Urothelium cell line (cell line): ENCODE measurements around the gene ZCCHC7.
A peak's percentile ranks its signal among the peaks of the same experiment; 100 is the strongest.

Experiments used
- DNase-seq: peaks from one replicate; pipeline ENCODE4 v3.0.0; 2011; ENCODE audit warnings: low spot score, mixed read lengths
- FAIRE-seq: peaks from 2 replicates; lab custom pipeline; 2011; peaks lifted over from hg19 to GRCh38; lab: Jason Lieb, UNC

ZCCHC7 gene

DNA sequence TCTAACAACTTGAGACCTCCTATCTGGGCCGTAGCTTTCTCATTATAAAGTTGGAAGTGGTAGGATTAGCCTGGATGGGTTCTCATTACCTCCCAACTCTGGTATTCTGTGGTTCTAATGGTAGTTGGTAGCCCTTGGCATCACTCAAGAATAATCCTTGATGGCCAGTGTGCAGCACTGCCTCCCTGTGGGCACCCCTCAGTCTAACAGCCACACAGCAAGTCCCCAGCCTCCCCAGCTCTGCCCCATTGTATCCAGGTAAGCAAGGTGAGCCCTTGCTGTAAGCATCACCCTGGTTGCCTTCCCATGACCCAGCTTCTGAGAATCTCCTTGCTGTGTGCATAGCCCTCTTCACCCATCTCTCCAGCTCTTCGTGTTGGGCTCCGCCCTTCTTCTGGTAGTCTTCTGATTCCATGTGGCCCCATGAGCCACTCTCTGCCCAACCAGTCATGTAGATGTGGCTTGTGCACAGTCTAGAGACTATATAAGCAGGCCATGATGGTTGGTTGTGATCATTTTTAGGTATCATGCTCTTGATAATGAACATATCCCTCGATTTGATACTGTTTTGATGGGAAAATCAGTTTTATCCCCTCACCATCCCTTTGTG lies 244.5 kb downstream of the ZCCHC7 start:
- DNase-seq (no peak), FAIRE-seq (no peak)

- no peak for FAIRE-seq
- no peak for DNase-seq
These were observed 249.3 kb downstream of the ZCCHC7 start for GRCh38 chr9:37369671-37370070.

GRCh38 chr9:37370282-37370681 lies 249.9 kb downstream of the ZCCHC7 start:
- FAIRE-seq (no peak), DNase-seq (no peak)

DNA sequence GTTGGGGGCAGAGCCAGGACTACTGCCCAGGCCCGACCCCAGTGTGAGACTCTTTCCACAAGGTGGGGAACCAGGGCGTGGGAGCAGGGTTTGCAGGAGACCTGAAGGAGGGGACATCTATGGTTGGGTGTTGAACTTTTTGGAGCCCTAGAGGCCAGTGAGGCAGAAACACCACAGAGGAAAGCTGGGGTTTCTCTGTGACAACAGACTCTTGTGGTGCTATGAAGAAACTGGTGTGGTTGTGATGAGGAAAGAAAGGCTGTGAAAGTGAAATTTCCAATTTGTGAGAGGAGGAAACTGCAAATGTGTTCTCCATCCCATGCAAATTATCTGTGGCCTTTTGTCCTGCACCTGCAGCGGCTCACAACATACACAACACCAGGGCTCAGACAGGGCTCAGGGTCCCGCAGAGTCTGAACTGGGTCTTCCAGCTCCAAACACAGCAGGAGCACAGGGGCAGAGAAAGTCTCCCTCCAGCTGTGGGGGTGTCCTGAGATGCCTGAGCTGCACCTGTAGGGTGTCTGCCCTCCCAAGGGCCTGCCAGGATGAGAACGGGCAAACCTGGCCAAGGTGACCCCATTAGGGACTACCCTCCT lies 250.7 kb downstream of the ZCCHC7 start:
- DNase-seq, result no peak
- no peak for FAIRE-seq

DNA sequence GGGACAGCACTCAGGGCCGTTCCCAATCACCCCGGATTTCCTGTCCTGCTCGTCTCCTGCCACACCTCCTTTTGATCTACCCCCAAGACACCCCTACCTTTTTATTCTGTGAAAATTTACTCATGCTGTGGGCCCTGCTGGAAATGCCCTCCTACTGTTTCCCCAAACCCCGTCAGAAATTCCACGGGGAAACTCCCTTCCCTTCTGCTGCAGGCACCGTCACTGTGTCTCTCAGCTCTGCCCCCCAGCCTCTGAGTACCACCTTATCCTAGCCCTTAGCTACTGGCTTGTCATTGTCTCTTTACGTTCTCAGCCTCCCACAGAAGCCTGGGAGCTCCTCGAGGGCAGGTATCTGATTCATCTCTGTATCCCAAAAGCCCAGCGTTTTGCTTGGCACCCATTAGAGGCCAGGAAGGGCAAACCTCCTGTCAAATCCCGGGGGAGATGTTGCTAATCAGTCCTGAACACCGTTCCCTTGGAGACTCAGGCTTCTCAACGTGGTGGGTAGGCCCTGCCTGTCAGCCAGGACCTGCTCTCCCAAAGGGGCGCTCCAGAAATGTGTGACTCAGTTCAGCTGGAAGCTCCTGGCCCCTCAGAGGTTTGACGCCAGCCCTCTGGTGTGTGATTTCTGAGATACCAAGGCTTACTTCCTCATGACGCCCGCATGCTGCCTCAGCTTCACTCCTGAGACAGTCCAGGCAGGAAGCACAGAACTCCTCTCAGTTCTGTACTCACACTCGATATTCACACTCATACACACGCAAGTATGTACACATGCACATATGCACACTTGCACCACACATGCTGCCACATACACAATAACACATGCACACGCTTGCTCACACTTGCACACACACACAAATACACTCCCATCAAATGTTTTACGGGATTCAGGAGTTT lies 251.4 kb downstream of the ZCCHC7 start:
- DNase-seq (no peak), FAIRE-seq (peak; percentile 85)

GRCh38 chr9:37372839-37373238 lies 252.5 kb downstream of the ZCCHC7 start:
- FAIRE-seq, result no peak
- DNase-seq, result no peak

GRCh38 chr9:37373621-37374020 lies 253.2 kb downstream of the ZCCHC7 start:
- no peak for DNase-seq
- no peak for FAIRE-seq

GRCh38 chr9:37374892-37375291 lies 254.5 kb downstream of the ZCCHC7 start:
- FAIRE-seq, result no peak

GRCh38 chr9:37377688-37378612 lies 257.6 kb downstream of the ZCCHC7 start:
- DNase-seq (no peak), FAIRE-seq (no peak)

More at GRCh38 chr9:37374892-37375291, 254.5 kb downstream of the ZCCHC7 start:
- DNase-seq, result no peak

DNA sequence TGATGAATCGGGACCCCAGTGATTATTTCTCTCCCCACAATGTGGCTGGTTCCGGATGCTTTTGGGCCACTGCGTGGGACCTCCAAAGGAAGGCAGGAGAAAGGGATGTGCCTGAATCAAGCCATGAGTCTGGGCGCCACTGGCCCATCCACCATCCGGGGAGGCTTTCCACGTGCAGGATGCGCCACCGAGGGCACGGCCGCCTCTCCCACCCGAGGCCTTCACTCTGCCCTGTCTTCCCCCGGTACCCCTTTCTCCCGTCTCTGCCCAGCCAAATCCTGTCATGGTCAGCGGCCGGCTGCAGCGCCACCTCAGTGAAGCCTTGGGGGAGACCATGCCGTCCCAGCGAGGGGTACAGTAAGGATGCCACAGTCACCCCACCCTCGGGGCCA lies 258.2 kb downstream of the ZCCHC7 start:
- FAIRE-seq, result no peak
- no peak for DNase-seq

GRCh38 chr9:37379835-37380234 lies 259.5 kb downstream of the ZCCHC7 start:
- DNase-seq (no peak), FAIRE-seq (no peak)

DNA sequence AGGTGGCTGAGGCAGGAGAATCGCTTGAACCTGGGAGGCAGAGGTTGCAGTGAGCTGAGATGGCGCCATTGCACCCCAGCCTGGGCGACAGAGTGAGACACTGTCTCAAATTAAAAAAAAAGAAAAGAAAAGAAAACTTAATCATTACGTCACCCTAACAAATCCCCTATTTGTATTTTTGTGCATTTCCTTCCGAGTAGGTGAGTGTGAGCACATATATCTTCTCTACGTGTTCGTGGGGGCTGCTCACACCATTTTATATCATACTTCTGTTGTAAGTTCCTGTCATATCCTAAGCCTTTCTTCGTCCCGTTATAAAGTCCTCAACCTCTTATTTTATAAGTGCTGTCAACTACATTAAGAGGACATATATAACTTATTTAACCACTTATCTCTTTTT lies 260.2 kb downstream of the ZCCHC7 start:
- FAIRE-seq (no peak), DNase-seq (no peak)

GRCh38 chr9:37381094-37381741 lies 260.8 kb downstream of the ZCCHC7 start:
- FAIRE-seq (no peak), DNase-seq (no peak)

DNA sequence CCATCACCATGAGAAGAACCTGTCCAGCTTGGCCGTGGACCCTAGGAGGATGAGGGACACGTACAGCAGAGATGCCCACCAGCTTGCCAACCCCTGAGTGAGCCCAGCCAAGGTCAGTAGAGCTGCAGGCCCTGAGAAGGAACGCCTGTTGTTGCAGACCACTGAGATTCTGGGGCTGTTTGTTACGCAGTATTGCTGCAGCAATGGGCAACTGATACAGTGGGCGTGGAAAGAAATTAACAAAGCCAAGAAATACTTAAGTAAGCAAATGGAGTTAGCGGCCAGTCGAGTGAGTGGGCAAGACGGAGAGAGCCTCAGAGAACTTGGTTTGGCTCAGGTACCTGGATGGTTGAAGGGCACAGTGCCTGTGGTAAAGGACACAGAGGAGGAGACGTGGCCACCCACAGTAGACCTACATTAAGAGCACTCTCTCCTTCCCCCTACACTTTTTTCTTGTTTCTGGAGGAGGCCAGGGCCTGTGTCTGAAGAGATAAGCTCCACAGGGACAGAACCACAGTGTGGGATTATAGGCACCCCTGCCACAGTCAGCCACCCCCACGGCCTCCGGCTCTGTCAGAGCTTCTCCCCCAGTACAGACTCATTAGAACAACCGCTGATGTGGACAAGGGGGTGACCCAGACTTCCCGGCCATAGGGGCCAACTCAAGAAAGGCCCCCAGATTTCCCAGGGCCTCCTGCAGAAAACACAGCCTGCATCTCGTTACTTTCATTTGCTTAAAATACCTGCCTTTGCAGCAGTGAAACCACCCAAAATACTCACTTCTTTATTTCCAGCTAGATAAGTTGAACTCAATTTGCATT lies 262.0 kb downstream of the ZCCHC7 start:
- FAIRE-seq (no peak), DNase-seq (no peak)

GRCh38 chr9:37382982-37383357 lies 262.6 kb downstream of the ZCCHC7 start:
- DNase-seq, result no peak
- FAIRE-seq, result no peak

DNA sequence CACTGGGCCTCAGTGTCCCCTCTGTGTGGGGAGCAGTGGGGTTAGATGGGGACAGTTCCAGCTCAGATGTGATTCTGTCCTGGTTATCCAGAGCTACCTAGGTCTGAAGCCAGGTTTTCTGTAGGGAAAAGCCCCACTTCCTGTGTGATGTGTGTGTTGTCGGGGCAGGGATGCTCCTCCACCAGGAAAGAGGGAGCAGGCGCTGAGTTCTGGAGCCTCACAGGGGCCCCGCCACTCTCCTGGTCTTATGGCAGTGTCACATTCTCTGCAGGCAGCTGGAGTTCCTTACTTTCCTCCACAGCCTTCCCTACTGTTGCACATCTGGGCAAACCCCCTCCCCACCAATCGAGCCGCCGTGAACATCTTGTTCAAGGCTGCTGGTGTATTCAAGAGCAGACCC lies 263.0 kb downstream of the ZCCHC7 start:
- DNase-seq (no peak), FAIRE-seq (no peak)

DNA sequence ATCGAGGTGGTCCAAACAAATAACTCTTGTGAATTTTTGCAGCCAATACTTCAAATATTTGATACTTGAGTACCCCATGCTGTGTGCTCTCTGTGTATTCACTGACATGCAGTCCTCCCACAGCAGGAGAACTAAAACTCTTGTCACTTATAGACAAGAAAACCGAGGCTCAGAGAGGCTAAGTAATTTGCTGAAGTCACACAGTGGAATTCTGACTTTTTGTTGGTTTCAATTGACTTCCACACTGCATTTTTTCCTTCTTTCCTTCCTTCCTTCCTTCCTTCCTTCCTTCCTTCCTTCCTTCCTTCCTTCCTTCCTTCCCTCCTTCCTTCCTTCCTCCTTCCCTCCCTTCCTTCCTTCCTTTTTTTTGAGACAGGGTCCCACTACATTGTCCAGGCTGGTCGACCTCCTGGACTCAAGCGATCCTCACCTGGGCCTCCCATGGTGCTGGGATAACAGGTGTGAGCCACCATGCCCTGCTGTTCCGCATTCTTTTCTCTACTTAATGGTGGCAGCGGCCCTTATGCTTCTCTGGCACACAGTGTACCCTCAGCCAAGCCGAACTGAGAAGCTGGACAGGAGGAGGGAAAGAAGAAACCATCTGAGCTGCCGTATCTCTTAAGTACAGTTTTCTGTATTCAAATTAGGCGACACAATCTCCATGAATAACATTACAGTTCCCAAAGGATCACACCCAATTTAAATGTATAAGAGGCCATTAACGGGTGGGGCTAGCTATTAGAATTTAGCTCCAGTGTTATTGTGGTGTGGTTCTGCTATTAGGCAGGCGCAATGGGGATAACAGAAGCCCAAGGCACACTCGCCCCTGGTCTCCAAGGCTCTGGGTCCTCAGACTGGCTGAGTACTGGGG lies 263.7 kb downstream of the ZCCHC7 start:
- FAIRE-seq, result no peak
- no peak for DNase-seq

DNA sequence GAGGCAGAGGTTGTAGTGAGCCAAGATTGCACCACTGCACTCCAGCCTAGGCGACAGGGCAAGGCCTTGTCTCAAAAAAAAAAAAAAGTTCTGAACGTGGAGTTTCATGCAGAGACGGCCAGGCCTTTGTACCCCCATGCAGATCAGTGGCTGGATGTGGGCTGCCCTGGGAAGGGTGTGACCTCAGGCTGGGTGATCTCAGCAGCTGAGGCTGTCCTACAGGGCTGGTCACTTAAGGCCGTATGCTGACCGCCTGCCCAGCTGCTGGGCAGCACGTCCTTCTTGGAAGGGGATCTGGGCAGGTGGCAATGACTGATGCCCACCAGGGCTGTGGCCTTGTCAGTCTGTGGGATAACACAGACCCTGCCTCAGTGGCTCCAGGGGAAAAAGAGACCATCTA lies 264.9 kb downstream of the ZCCHC7 start:
- DNase-seq (no peak), FAIRE-seq (no peak)

GRCh38 chr9:37386988-37387387 lies 266.6 kb downstream of the ZCCHC7 start:
- FAIRE-seq (no peak), DNase-seq (no peak)
